Esophagus (tissue), 2 donors: ENCODE data around the gene CCL1. TPM values are rescaled to one million over a fixed set of nuclear protein-coding genes. Genes with fewer than 3 reads are reported as not detected.
"Not testable (repeated sequence)": the region's sequence is repeated elsewhere in the genome, so short reads cannot be mapped to it uniquely, and the experiment has no call there.

ENCODE experiments used
- H3K27ac ChIP-seq, 2 donors: one replicate each; pipeline ENCODE4 v1.5.1; 2013; ENCODE audit warnings: low read depth in 2 of 2, mild to moderate bottlenecking in 2 of 2, inconsistent platforms in 1 of 2, low read length in 1 of 2, moderate library complexity in 1 of 2
- H3K27me3 ChIP-seq, 2 donors: one replicate each; pipeline ENCODE4 v1.6.1; 2013; ENCODE audit warnings: low read length in 2 of 2, control low read depth in 1 of 2, mild to moderate bottlenecking in 1 of 2; ENCODE audit not compliant: insufficient read depth in 2 of 2, control insufficient read depth in 1 of 2
- H3K36me3 ChIP-seq, 2 donors: one replicate each; pipeline ENCODE4 v1.6.1; 2013; ENCODE audit warnings: low read length in 1 of 2; ENCODE audit not compliant: control insufficient read depth in 2 of 2, insufficient read depth in 2 of 2
- H3K4me1 ChIP-seq, 2 donors: one replicate each; pipeline ENCODE4 v1.6.1; 2013; ENCODE audit warnings: low read length in 1 of 2; ENCODE audit not compliant: control insufficient read depth in 2 of 2, insufficient read depth in 2 of 2
- H3K4me3 ChIP-seq, 2 donors: one replicate each; pipeline ENCODE4 v1.5.1; 2013; ENCODE audit warnings: low read length in 2 of 2, mild to moderate bottlenecking in 2 of 2, low read depth in 1 of 2, moderate library complexity in 1 of 2
- H3K9me3 ChIP-seq, 2 donors: one replicate each; pipeline ENCODE4 v1.6.1; 2013; ENCODE audit warnings: mild to moderate bottlenecking in 2 of 2, low read depth in 1 of 2, low read length in 1 of 2, moderate library complexity in 1 of 2; ENCODE audit not compliant: control insufficient read depth in 2 of 2, insufficient read depth in 1 of 2
- WGBS, 2 donors: extraction: QIAGEN DNeasy Blood & Tissue Kit; methylation state at CpG; one replicate each; pipeline ENCODE4 v1.1.7; 2013; 5-methylcytosine and 5-hydroxymethylcytosine counted together
- polyA plus RNA-seq, 2 donors: library from polyadenylated mRNA; stranded (reverse); fragments of 200-250 nt; gene quantifications; one replicate each; pipeline ENCODE4 v1.2.3, GENCODE V29; 2013
- donor health status: healthy with polysubstance abuse.
- donor health status: Bipolar disorder and iron deficiency.

Gene CCL1
- polyA plus RNA-seq, 2 donors: not detected

DNA sequence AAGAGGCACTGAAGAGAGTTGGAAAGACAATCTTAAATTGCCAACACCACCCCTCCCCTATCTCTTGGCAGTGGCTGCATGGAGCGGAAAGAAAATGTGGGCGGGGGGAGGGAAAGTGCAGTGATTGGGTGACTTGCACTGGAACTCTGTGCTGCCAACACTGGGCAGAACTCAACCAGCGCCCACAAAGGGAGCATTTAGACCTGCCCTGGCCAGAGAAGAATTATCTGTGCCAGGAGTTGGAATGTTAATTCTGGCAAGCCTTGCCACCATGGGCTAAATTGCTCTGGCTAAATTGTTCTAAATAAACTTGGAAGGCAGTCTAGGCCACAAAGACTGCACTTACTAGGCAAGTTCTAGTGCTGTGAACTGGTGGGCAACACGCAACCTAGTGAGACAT is 13.3 kb downstream of the CCL1 start:
- Histone ChIP-seq H3K36me3 (no peaks in the 10 kb centered on the region), H3K27me3 (no peaks in the 10 kb centered on the region), H3K4me3 (no peak overlapping the region), H3K4me1 (no peaks in the 10 kb centered on the region), H3K27ac (no peak overlapping the region), H3K9me3 (no peaks in the 10 kb centered on the region)
- WGBS, 2 donors: 50 to 56% methylated on average over 4 of the region's 4 CpGs

GRCh38 chr17:34347063-34347462 is 16.0 kb downstream of the CCL1 start:
- WGBS, 2 donors: 63 to 66% methylated on average over 4 of the region's 4 CpGs
- Histone ChIP-seq H3K27me3 (no peaks in the 10 kb centered on the region), H3K9me3 (no peaks in the 10 kb centered on the region), H3K4me3 (no peak overlapping the region), H3K27ac (no peak overlapping the region), H3K36me3 (no peaks in the 10 kb centered on the region), H3K4me1 (no peaks in the 10 kb centered on the region)

- H3K4me1 ChIP-seq: no peaks in the 10 kb centered on the region
- H3K27me3 ChIP-seq: no peaks in the 10 kb centered on the region
- no peaks in the 10 kb centered on the region for H3K36me3 ChIP-seq
- H3K9me3 ChIP-seq: no peaks in the 10 kb centered on the region
- H3K27ac ChIP-seq: no peak overlapping the region
- H3K4me3 ChIP-seq: no peak overlapping the region
- WGBS, 2 donors: 72 to 97% methylated on average over 2 of the region's 2 CpGs
These were observed 21.1 kb downstream of the CCL1 start for GRCh38 chr17:34341916-34342315.

DNA sequence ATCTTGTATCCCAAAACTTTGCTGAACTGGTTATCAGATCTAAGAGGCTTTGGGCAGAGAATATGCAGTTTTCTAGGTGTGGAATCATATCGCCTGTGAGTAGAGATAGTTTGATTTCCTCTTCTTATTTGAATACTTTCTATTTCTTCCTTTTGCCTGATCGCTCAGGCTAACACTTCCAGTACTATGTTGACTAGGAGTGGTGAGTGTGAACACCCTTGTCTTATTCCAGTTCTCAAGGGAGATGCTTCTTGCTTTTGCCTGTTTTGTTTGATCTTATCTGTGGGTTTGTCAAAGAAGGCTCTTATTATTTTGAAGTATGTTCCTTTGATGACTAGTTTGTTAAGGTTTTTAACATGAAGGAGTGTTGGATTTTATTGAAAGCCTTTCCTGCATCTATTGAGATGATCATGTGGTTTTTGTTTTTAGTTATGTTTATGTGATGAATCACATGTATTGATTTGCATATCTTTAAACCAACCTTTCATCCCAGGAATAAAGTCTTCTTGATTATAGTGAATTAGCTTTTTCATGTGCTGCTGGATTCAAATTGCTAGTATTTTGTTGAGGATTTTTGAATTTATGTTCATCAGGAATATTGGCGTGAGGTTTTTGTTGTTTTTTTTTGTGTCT is 23.8 kb downstream of the CCL1 start:
- Histone ChIP-seq H3K9me3 (no peaks in the 10 kb centered on the region), H3K27me3 (no peaks in the 10 kb centered on the region), H3K4me1 (no peaks in the 10 kb centered on the region), H3K27ac (no peak overlapping the region), H3K4me3 (no peak overlapping the region), H3K36me3 (no peaks in the 10 kb centered on the region)
- WGBS, 2 donors: 86 to 90% methylated on average over 3 of the region's 3 CpGs

DNA sequence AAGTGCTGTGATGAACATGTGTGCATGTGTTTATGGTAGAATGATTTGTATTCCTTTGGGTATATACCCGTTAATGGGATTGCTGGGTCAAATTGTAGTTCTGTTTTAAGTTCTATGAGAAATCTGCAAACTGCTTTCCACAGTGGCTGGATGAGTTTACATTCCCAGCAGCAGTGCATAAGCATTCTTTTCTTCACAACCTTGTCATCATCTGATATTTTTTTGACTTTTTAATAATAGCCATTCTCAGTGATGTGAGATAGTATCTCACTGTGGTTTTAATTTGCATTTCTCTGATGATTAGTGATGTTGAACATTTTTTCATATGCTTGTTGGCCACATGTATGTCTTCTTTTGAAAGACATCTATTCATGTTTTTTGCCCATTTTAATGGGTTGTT is 25.3 kb downstream of the CCL1 start:
- no peaks in the 10 kb centered on the region for H3K4me1 ChIP-seq
- no peak overlapping the region for H3K27ac ChIP-seq
- H3K36me3 ChIP-seq: no peaks in the 10 kb centered on the region
- no peaks in the 10 kb centered on the region for H3K27me3 ChIP-seq
- no peak overlapping the region for H3K4me3 ChIP-seq
- 64 to 67% methylated on average over 1 of the region's 1 CpG for WGBS, 2 donors
- no peaks in the 10 kb centered on the region for H3K9me3 ChIP-seq

DNA sequence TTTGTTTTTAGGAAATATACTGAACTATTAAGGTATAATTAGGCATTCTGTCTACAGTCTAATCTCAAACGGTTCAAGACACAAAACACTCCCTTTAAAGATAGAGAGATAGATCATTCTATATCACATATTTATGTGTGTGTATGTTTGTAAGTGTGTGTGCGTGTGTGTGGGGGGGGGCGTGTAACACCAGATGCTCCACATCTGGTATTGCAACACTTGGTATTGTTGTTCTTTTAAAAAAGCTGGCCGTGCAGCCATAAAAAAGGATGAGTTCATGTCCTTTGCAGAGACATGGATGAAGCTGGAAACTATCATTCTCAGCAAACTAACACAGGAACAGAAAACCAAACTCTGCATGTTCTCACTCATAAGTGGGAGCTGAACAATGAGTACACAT is 35.5 kb downstream of the CCL1 start:
- not testable (repeated sequence) for H3K27me3 ChIP-seq, H3K9me3 ChIP-seq, H3K4me1 ChIP-seq, H3K27ac ChIP-seq, H3K36me3 ChIP-seq, H3K4me3 ChIP-seq
- whole genome bisulfite sequencing, 2 donors: 60 to 62% methylated on average over 4 of the region's 4 CpGs

- Histone ChIP-seq H3K4me1 (no peaks in the 10 kb centered on the region), H3K9me3 (no peaks in the 10 kb centered on the region), H3K27me3 (no peaks in the 10 kb centered on the region), H3K36me3 (no peaks in the 10 kb centered on the region), H3K27ac (no peak overlapping the region), H3K4me3 (no peak overlapping the region)
These were observed 41.1 kb downstream of the CCL1 start for GRCh38 chr17:34321964-34322363.

DNA sequence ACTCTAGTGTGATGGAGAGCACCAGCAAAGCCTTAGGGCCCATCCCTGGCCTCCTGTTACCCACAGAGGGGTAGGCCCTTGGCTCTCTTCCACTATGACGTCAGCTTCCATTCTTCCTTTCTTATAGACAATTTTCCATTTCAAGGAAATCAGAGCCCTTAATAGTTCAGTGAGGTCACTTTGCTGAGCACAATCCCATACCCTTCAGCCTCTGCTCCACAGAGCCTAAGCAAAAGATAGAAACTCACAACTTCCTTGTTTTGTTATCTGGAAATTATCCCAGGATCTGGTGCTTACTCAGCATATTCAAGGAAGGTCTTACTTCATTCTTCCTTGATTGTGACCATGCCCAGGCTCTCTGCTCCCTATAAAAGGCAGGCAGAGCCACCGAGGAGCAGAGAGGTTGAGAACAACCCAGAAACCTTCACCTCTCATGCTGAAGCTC is 44.0 kb downstream of the CCL1 start, which contains the start of gene CCL8:
Gene CCL8 (plus strand): TSS at position 397 of the 445 bp plus-strand sequence. CDS start 67 bp downstream, outside the sequence.
- no peak within 1 kb of the TSS for H3K4me3 ChIP-seq
- H3K27me3 ChIP-seq: no peaks in the 10 kb centered on the region
- no peaks in the 10 kb centered on the region for H3K4me1 ChIP-seq
- H3K9me3 ChIP-seq: no peaks in the 10 kb centered on the region
- no peaks in the 10 kb centered on the region for H3K36me3 ChIP-seq
- no peak within 1 kb of the TSS for H3K27ac ChIP-seq
- 35 to 37% methylated on average over 2 of the region's 2 CpGs for WGBS, 2 donors

DNA sequence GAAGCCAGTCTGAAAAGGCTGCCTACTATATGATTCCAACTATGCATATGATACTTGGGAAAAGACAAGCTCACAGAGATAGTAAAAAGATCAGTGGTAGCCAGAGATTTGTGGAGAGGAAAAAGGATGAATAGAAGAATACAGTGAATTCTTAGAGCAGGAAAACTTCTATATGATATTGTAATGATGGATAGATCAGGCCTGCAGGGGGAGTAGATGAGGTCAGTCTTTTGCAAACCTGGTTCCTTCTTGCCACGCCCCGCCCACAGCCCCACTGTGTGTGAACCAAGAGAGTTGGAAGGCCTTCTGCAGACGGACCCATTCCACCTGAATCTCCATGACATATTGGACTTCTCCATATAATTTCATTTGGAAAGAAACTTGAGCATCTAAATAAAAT is 44.6 kb downstream of the CCL1 start:
- no peaks in the 10 kb centered on the region for H3K36me3 ChIP-seq
- H3K4me3 ChIP-seq: no peak overlapping the region
- H3K27me3 ChIP-seq: no peaks in the 10 kb centered on the region
- 76 to 83% methylated on average over 3 of the region's 3 CpGs for WGBS, 2 donors
- no peak overlapping the region for H3K27ac ChIP-seq
- H3K9me3 ChIP-seq: no peaks in the 10 kb centered on the region
- no peaks in the 10 kb centered on the region for H3K4me1 ChIP-seq

- Histone ChIP-seq H3K27me3 (no peaks in the 10 kb centered on the region), H3K27ac (peak overlapping the region in 1 of 2 donors; percentile 35), H3K36me3 (no peaks in the 10 kb centered on the region), H3K4me3 (no peak overlapping the region), H3K9me3 (no peaks in the 10 kb centered on the region), H3K4me1 (no peaks in the 10 kb centered on the region)
- WGBS, 2 donors: 32 to 49% methylated on average over 4 of the region's 4 CpGs
These were observed 48.8 kb downstream of the CCL1 start for GRCh38 chr17:34314279-34314678.
